Cerebellar nuclear complex (tissue), 1 donor: ENCODE measurements around the gene PRRX2.

Source experiments
- DNase-seq, 2 experiments: peaks; one replicate each; lab custom pipeline; 2025; lab: John Stamatoyannopoulos, UW

PRRX2 gene

DNA sequence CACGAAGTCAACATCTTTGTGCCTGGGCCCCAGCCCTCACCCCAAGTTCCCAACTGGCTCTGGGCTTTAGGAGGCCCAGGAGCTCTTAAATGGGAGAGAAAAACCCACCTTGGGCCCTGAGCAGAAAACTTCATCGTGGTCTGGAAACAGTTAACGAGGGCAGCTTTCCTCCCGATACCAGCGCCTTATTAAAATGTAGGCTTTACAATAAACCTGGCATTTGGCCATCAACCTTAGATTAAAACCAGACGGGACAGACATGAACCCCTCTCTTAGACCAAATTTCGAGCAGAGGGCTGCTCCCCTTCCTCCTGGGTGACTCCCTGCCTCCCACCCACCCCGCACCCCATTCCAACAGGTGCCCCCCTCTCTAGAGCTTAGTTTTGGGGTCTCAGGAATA is 39.4 kb downstream of the PRRX2 start:
- DNase-seq = no peak

GRCh38 chr9:129708793-129709192 is 43.3 kb downstream of the PRRX2 start:
- DNase-seq = no peak

- DNase-seq = no peak
Measured at GRCh38 chr9:129709438-129710168, 44.2 kb downstream of the PRRX2 start.

DNA sequence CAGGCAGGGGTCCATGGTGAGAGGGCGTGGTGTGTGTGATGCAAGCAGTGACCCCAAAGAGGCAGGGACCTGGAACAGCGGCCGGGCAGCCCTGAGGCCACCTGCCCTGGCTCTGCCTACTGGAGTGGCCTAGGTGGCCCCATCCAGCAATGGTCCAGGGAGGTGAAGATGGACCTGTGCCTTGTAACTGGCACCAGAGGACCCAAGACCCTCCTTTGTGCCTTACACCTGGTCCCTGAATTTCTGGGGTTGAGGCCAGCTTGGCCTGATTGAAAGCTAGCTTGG is 44.7 kb downstream of the PRRX2 start:
- no peak for DNase-seq

DNA sequence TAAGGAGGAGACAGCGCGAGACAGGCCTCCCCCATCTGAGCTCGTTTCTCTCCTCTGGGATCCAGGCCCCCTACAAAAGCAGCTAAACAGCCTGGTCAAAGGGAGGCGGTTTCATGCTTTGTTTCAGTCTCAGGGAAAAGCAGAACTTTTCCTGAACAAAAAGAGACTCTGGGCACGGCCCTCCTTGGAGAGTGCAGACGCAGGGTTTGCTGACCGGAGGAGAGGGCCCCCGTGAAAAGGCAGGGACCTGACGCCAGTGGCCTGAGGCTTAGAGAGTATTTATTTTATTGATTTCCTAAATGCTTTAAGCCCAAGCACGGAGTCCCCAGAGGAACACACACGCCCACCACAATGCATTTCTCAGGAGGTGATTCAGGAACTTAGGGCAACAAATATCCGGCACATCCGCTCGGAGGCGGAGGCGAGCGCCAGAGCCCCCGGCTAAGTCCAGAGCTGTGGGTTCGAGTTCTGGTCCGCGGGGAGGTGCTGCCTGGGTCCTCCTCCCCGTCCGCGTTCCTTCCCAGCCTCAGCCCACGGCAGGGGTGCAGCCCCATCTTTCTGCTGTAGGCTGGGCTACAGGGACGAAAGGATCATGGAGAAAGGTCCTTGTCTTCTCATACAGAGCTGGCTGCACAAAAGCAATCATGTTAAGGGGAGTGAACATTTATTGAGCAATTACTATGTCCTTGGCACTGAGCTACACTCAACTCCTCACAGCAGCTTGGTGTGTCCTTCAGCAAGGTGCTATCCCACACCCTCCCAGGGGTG is 47.4 kb downstream of the PRRX2 start:
- DNase-seq = no peak

- no peak for DNase-seq
Measured at GRCh38 chr9:129713402-129713679, 47.9 kb downstream of the PRRX2 start.

GRCh38 chr9:129714511-129715061 is 49.1 kb downstream of the PRRX2 start:
- DNase-seq = no peak

- no peak for DNase-seq
Measured at GRCh38 chr9:129716091-129716490, 50.6 kb downstream of the PRRX2 start.

DNA sequence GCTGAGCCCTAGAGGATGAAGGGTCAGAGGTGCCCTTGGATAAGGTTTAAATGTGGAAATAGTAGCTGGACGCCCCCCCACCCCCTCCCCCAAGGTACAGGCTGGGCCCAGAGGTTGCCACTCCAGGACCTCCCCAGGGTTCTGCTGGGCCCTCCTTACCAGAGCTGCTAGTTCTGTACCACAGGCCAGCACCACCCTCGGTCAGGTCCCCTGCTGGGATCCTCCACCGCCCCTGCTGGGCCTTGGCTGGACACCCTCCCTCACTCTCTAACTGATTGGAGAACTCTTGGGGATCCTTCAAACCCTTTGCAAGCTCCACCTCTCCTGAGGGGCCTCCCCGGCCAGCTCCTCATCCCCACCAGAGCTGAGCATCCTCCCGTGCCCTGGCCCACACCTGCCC is 52.5 kb downstream of the PRRX2 start:
- no peak for DNase-seq

GRCh38 chr9:129718647-129719046 is 53.2 kb downstream of the PRRX2 start:
- DNase-seq = no peak

DNA sequence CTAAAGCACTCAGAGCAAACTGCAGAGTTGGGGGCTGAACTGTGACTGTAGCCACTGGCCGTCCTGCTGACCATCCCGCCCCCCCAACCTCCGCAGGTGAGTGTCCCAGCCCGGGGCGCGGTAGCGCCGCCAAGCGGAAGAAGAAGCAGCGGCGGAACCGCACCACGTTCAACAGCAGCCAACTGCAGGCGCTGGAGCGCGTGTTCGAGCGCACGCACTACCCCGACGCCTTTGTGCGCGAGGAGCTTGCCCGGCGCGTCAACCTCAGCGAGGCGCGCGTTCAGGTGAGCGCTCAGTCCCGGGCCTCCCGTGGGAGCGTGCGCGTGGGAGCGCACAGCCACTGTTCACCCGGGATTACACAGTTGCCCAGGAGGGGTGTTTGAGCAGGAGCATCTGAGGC is 53.7 kb downstream of the PRRX2 start:
- DNase-seq = no peak

DNA sequence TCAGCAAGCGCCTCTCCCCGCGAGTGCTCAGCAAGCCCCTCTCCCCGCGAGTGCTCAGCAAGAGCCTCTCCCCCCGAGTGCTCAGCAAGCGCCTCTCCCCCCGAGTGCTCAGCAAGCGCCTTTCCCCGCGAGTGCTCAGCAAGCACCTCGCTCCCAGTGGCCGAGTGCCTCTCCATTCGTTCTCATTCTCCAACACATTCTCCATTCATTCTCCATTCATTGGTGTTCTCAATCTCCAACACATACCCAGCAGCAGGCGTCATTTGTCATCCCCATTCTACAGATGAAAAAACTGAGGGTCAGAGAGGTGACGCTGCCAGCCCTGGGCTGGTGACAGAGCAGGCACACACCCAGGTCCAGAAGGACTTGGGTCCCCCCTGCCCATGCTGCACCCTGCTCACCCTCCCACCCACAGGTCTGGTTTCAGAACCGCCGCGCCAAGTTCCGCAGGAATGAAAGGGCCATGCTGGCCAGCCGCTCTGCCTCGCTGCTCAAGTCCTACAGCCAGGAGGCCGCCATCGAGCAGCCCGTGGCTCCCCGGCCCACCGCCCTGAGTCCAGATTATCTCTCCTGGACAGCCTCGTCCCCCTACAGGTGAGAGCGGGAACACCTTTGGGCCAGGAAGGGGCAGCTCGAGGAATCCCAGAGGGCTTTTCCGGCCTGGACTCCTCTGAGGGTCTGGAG is 54.9 kb downstream of the PRRX2 start:
- DNase-seq = no peak

DNA sequence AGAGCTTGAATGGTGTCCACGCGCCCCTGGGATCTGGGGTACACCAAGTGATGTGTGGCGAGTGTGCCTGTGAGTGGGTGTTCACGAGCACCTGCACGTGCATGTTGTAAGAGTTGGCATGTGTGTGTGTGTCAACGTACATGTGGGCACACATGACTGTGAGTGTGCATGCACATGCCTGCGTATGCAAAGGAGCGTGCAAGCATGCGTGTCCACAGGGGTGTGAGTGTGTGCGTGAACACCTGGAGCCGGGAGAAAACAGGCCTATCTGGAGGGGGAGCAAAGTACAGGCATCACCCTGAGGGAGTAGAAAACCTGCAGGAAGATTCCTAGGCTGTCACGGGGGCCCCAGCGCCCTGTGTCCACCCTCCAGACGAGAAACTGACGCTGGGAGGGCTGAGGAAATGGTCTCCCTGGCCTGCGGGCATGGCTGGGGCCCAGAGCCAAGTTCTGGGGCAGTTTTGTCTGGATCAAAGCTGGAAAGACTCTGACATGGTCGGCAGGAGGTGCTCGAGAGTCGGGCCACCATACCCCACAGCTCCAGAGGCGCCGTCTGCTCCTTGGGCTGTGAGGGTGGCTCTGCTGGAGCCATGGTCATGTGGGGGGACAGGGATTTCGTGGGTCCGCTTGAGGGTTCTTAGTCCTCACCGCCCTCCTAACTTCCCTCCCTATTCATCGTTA is 55.6 kb downstream of the PRRX2 start:
- no peak for DNase-seq

DNA sequence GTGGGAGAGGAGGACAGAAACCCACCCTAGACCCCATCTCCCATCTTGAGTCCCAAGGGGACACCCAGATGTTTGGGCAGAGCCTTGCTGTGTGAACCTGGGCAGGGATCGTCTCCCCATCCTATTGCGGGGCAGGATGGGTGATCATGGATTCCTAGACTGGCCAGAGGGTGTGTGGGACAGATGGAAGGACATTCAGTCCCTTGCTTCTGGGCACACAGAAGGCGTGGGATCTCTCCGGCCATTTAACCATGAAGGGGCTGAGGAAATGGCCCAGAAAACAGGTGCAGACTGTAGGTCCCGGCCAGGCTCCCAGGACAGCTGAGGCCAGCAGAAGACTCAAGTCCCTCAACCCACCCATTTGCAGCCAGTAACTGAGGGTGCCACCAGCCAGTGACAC is 57.5 kb downstream of the PRRX2 start:
- DNase-seq = no peak

DNA sequence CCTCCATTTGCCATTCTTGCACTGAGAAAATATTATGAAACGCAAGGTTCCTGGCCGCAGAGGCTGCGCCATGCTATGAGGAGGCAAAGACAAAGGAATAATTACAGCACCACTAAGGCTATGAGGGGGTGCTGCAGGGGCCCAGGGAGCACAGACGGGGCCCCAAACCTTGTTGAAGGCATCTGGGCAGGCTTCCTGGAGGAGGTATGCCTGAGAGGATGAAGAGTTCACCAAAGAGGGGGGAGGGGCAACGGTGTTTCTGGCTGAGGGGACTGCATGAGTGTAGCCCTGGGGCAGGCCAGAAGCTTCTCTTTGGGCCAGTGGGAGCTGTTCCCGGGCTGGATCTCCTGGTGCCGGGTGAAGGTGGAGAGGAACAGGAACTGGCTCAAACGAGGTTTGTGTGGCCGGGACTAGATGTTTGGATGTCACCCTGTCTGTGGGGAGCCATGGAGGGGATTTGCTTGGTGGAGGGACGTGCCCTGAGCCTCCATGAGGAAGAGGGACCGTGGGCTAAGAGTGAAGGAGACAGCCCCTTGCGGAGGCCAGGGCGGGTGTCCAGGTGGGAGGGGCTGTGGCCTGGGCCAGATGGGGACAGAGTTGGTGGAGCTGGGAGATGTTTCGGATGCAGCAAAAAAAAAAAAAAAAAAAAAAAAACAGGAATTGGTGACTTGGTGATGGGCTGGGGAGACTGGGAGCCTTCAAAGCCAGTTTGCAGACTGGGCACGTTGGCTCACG is 59.2 kb downstream of the PRRX2 start:
- no peak for DNase-seq

DNA sequence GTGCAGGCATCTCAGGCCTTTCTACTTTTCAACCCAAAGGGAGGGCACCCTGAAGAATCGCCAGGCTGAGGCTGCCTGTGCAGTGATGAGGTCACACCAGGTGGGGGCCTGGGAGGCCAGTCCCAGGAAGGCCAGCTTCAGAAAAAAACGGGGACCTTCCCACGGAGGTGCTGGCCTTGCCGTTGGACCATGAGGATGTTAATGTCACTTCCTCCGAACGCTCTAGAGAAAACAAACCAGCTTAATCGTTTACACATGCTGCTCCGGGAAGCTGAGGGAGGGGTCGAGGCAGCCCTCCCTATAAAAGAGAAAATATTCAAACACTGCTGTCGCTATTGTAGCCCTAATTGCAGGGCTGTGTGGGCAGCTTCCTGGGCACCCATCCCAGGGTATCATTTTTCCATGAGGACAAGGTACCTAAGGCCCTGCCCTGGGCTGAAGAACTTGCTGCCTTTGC is 60.4 kb downstream of the PRRX2 start:
- DNase-seq = no peak

- no peak for DNase-seq
Measured at GRCh38 chr9:129726322-129727160, 61.1 kb downstream of the PRRX2 start.

- no peak for DNase-seq
Measured at GRCh38 chr9:129728744-129729143, 63.3 kb downstream of the PRRX2 start.

DNA sequence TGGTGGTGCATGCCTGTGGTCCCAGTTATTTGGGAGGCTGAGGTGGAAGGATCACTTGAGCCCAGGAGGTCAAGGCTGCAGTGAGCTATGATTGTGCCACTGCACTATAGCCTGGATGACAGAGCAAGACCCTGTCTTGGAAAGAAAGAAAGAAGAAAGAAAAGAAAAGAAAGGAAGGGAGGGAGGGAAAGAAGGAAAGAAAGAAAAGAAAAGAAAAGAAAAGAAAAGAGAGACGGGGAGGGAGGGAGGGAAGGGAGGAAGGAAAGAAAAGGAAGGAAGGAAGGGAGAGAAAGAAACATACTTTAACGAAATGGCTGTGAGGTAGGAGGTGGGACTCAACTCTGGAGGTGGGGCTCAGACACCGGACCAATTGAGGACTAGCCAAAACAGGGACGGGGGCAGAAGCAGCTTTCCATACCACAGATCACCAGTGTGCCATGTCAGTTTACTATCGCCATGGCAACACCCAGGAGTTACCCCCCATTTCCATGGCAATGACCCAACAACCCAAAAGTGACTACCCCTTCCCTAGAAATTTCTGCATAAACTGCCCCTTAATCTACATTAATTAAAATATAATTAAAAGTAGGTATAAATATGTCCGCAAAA is 66.1 kb downstream of the PRRX2 start:
- DNase-seq = no peak

- no peak for DNase-seq
Measured at GRCh38 chr9:129732100-129732499, 66.7 kb downstream of the PRRX2 start.
